CD4-positive, alpha-beta T cell treated with Interferon alpha-2 for 1 hour (primary cell): ENCODE results near the gene CTNNA2.
"Not testable (repeated sequence)": the region's sequence is repeated elsewhere in the genome, so short reads cannot be mapped to it uniquely, and the experiment has no call there.

Source experiments
- DNase-seq, 2 donors: peaks; one replicate each; pipeline ENCODE4 v3.0.0-alpha.2; 2020 to 2022

The CTNNA2 gene

GRCh38 chr2:79994161-79994560 lies 481.3 kb downstream of the CTNNA2 start:
- DNase-seq = no peak

- no peak for DNase-seq
These were observed 482.1 kb downstream of the CTNNA2 start for GRCh38 chr2:79994965-79995364.

GRCh38 chr2:79996709-79997108 lies 483.9 kb downstream of the CTNNA2 start:
- DNase-seq = no peak

GRCh38 chr2:80001701-80002101 lies 488.9 kb downstream of the CTNNA2 start:
- DNase-seq = no peak

- DNase-seq = no peak
These were observed 489.3 kb downstream of the CTNNA2 start for GRCh38 chr2:80002112-80002511.

- no peak for DNase-seq
These were observed 489.8 kb downstream of the CTNNA2 start for GRCh38 chr2:80002568-80003157.

GRCh38 chr2:80007777-80008503 lies 495.1 kb downstream of the CTNNA2 start:
- DNase-seq = no peak

- DNase-seq = no peak
These were observed 495.7 kb downstream of the CTNNA2 start for GRCh38 chr2:80008596-80008995.

- no peak for DNase-seq
These were observed 496.4 kb downstream of the CTNNA2 start for GRCh38 chr2:80009211-80009610.

- no peak for DNase-seq
These were observed 499.2 kb downstream of the CTNNA2 start for GRCh38 chr2:80012061-80012460.

- no peak for DNase-seq
These were observed 501.8 kb downstream of the CTNNA2 start for GRCh38 chr2:80014637-80015036.

GRCh38 chr2:80016171-80016570 lies 503.3 kb downstream of the CTNNA2 start:
- no peak for DNase-seq

- no peak for DNase-seq
These were observed 507.0 kb downstream of the CTNNA2 start for GRCh38 chr2:80019571-80020460.

- DNase-seq = no peak
These were observed 509.2 kb downstream of the CTNNA2 start for GRCh38 chr2:80022018-80022417.

GRCh38 chr2:80026040-80026729 lies 513.3 kb downstream of the CTNNA2 start:
- DNase-seq = no peak

GRCh38 chr2:80028051-80028450 lies 515.2 kb downstream of the CTNNA2 start:
- no peak for DNase-seq

GRCh38 chr2:80028584-80028983 lies 515.7 kb downstream of the CTNNA2 start:
- DNase-seq = no peak

GRCh38 chr2:80030135-80030534 lies 517.3 kb downstream of the CTNNA2 start:
- DNase-seq = no peak

GRCh38 chr2:80032684-80033083 lies 519.8 kb downstream of the CTNNA2 start:
- DNase-seq = not testable (repeated sequence)

- no peak for DNase-seq
These were observed 523.0 kb downstream of the CTNNA2 start for GRCh38 chr2:80035749-80036285.

GRCh38 chr2:80037310-80037709 lies 524.5 kb downstream of the CTNNA2 start:
- no peak for DNase-seq

GRCh38 chr2:80040226-80040625 lies 527.4 kb downstream of the CTNNA2 start:
- no peak for DNase-seq

- DNase-seq = no peak
These were observed 529.8 kb downstream of the CTNNA2 start for GRCh38 chr2:80042635-80043034.
